ENCODE measurements around the gene GOLGA7B. TPM values are rescaled to one million over a fixed set of nuclear protein-coding genes. Genes with fewer than 3 reads are reported as not detected.
A peak's percentile ranks its signal among the peaks of the same experiment; 100 is the strongest.

Gene GOLGA7B
- total RNA-seq, 1 donor: under 0.01 TPM

GRCh38 chr10:97904576-97904975 is 54.9 kb downstream of the GOLGA7B start:
- Histone ChIP-seq H3K27ac (ENCODE audit: low read depth, low read length) (no peak overlapping the region), H3K36me3 (ENCODE audit: insufficient read depth, low read length) (no peaks in the 10 kb centered on the region), H3K27me3 (ENCODE audit: insufficient read depth, low read length) (peaks cover 23% of the 10 kb centered on the region), H3K4me1 (ENCODE audit: insufficient read depth, low read length) (no peaks in the 10 kb centered on the region), H4K20me1 (ENCODE audit: insufficient read depth, low read length) (no peaks in the 10 kb centered on the region), H3K79me2 (ENCODE audit: insufficient read depth, low read length) (no peaks in the 10 kb centered on the region), H3K4me3 (ENCODE audit: insufficient read depth, low read length) (no peak overlapping the region), H2AFZ (ENCODE audit: low read length) (no peak overlapping the region), H3K9me3 (ENCODE audit: low read depth, low read length) (no peaks in the 10 kb centered on the region), H3K4me2 (ENCODE audit: insufficient read depth, low read length) (no peak overlapping the region)
- TF ChIP-seq, protein P1, sequence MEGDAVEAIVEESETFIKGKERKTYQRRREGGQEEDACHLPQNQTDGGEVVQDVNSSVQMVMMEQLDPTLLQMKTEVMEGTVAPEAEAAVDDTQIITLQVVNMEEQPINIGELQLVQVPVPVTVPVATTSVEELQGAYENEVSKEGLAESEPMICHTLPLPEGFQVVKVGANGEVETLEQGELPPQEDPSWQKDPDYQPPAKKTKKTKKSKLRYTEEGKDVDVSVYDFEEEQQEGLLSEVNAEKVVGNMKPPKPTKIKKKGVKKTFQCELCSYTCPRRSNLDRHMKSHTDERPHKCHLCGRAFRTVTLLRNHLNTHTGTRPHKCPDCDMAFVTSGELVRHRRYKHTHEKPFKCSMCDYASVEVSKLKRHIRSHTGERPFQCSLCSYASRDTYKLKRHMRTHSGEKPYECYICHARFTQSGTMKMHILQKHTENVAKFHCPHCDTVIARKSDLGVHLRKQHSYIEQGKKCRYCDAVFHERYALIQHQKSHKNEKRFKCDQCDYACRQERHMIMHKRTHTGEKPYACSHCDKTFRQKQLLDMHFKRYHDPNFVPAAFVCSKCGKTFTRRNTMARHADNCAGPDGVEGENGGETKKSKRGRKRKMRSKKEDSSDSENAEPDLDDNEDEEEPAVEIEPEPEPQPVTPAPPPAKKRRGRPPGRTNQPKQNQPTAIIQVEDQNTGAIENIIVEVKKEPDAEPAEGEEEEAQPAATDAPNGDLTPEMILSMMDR (IDR thresholded peaks at IDR 0.05; ENCODE audit: extremely low read depth, low read depth, low read length): no peak
- no peak for DNase-seq (ENCODE audit: insufficient read length, low spot score, missing footprints)

GRCh38 chr10:97905276-97905675 is 55.6 kb downstream of the GOLGA7B start:
- Histone ChIP-seq H3K36me3 (ENCODE audit: insufficient read depth, low read length) (no peaks in the 10 kb centered on the region), H3K27me3 (ENCODE audit: insufficient read depth, low read length) (peaks cover 24% of the 10 kb centered on the region), H4K20me1 (ENCODE audit: insufficient read depth, low read length) (no peaks in the 10 kb centered on the region), H3K9me3 (ENCODE audit: low read depth, low read length) (no peaks in the 10 kb centered on the region), H3K4me3 (ENCODE audit: insufficient read depth, low read length) (no peak overlapping the region), H3K4me2 (ENCODE audit: insufficient read depth, low read length) (no peak overlapping the region), H3K27ac (ENCODE audit: low read depth, low read length) (no peak overlapping the region), H2AFZ (ENCODE audit: low read length) (no peak overlapping the region), H3K4me1 (ENCODE audit: insufficient read depth, low read length) (no peaks in the 10 kb centered on the region), H3K79me2 (ENCODE audit: insufficient read depth, low read length) (no peaks in the 10 kb centered on the region)
- TF ChIP-seq, protein P1 (IDR thresholded peaks at IDR 0.05; ENCODE audit: extremely low read depth, low read depth, low read length): no peak
- DNase-seq (ENCODE audit: insufficient read length, low spot score, missing footprints): peak; percentile 57

- Histone ChIP-seq H3K36me3 (ENCODE audit: insufficient read depth, low read length) (no peaks in the 10 kb centered on the region), H3K9me3 (ENCODE audit: low read depth, low read length) (no peaks in the 10 kb centered on the region), H3K4me2 (ENCODE audit: insufficient read depth, low read length) (no peak overlapping the region), H3K4me3 (ENCODE audit: insufficient read depth, low read length) (no peak overlapping the region), H3K79me2 (ENCODE audit: insufficient read depth, low read length) (no peaks in the 10 kb centered on the region), H3K27me3 (ENCODE audit: insufficient read depth, low read length) (peaks cover 24% of the 10 kb centered on the region), H3K27ac (ENCODE audit: low read depth, low read length) (no peak overlapping the region), H2AFZ (ENCODE audit: low read length) (no peak overlapping the region), H4K20me1 (ENCODE audit: insufficient read depth, low read length) (no peaks in the 10 kb centered on the region), H3K4me1 (ENCODE audit: insufficient read depth, low read length) (no peaks in the 10 kb centered on the region)
- TF ChIP-seq, protein P1 (IDR thresholded peaks at IDR 0.05; ENCODE audit: extremely low read depth, low read depth, low read length): no peak
- no peak for DNase-seq (ENCODE audit: insufficient read length, low spot score, missing footprints)
Observed at GRCh38 chr10:97907211-97907610, 57.6 kb downstream of the GOLGA7B start.

GRCh38 chr10:97907830-97908229 is 58.2 kb downstream of the GOLGA7B start:
- H3K4me2 ChIP-seq (ENCODE audit: insufficient read depth, low read length): no peak overlapping the region
- no peaks in the 10 kb centered on the region for H4K20me1 ChIP-seq (ENCODE audit: insufficient read depth, low read length)
- H3K27ac ChIP-seq (ENCODE audit: low read depth, low read length): no peak overlapping the region
- DNase-seq (ENCODE audit: insufficient read length, low spot score, missing footprints): no peak
- H3K4me3 ChIP-seq (ENCODE audit: insufficient read depth, low read length): no peak overlapping the region
- TF ChIP-seq, protein P1 (IDR thresholded peaks at IDR 0.05; ENCODE audit: extremely low read depth, low read depth, low read length): no peak
- H2AFZ ChIP-seq (ENCODE audit: low read length): no peak overlapping the region
- no peaks in the 10 kb centered on the region for H3K4me1 ChIP-seq (ENCODE audit: insufficient read depth, low read length)
- H3K27me3 ChIP-seq (ENCODE audit: insufficient read depth, low read length): peaks cover 26% of the 10 kb centered on the region
- no peaks in the 10 kb centered on the region for H3K36me3 ChIP-seq (ENCODE audit: insufficient read depth, low read length)
- no peaks in the 10 kb centered on the region for H3K9me3 ChIP-seq (ENCODE audit: low read depth, low read length)
- no peaks in the 10 kb centered on the region for H3K79me2 ChIP-seq (ENCODE audit: insufficient read depth, low read length)

Data from osteoblast (primary cell).